ENCODE results near the gene HSPB8. TPM values are rescaled to one million over a fixed set of nuclear protein-coding genes. Genes with fewer than 3 reads are reported as not detected.

HSPB8 gene, protein sequence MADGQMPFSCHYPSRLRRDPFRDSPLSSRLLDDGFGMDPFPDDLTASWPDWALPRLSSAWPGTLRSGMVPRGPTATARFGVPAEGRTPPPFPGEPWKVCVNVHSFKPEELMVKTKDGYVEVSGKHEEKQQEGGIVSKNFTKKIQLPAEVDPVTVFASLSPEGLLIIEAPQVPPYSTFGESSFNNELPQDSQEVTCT
- not detected in 2 replicates for total RNA-seq (2014; rRNA removed; shearing (Covaris generic))
- not detected in 2 replicates for total RNA-seq (2022)
- not detected for Bru-seq, nascent RNA
- BruChase-seq, experiment 1, labeled RNA remaining after a 6-hour chase, result not detected
- percentile 7 among the genes with signal in this experiment for BruChase-seq, experiment 2, labeled RNA remaining after a 2-hour chase
- long read RNA-seq, result 0 reads

DNA sequence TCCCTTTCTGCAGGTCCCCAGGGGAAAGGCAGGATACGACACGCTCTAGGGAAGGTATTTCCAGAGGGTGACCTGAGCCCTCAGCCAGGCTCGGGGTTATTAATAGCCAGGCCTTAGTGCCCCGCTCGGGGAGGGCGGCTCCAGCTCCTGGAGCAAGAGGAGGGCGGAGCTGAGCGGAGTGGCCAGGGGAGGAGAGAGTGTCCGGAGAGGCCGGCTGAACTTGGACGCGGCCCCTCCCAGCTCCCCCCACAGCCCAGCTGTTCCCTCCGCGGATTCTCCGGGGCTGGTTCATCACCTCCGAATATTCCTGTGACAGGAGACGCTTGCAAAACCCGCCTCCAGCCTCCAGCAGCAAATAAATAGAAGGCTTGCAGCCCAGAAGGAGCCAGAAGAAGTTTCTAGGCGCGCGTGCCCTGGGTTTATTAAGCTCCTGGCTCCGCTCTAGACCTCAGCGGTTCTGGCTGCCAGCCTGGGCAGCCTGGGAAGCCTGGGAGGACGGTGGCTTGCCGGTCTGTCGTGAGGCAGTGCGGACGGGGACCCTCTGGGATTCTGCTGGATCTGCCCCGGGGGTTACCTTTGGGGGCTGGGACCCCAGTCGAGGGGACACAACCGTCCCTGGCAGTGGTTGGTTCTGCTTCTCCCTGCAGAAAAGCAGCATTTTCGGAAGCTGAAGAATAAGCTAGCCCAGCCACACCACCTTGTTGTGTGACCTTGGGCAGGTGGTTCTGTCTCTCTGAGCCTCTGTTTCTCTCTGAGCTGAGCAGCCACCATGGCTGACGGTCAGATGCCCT, at the start of gene HSPB8:
Gene HSPB8, plus strand, starts transcription at position 388 of the 791 bp plus-strand sequence. Its CDS starts 382 bp downstream, at position 770.
- Histone ChIP-seq H3K27ac (ENCODE audit: low read depth, low read length, poor library complexity, severe bottlenecking) (no peak within 1 kb of the TSS), H3K4me3 (ENCODE audit: low read depth, low read length, poor library complexity, severe bottlenecking) (no peak within 1 kb of the TSS), H3K9me3 (ENCODE audit: low read length) (no peaks in the 10 kb centered on the region), H2AFZ (ENCODE audit: low read length) (no peak within 1 kb of the TSS), H3K9me2 (ENCODE audit: insufficient read depth, low read length) (no peaks in the 10 kb centered on the region), H3K4me1 (ENCODE audit: insufficient read depth, low read length, poor library complexity, severe bottlenecking) (no peaks in the 10 kb centered on the region), H3K36me3 (ENCODE audit: insufficient read depth, low read length) (no peaks in the 10 kb centered on the region), H4K20me1 (ENCODE audit: insufficient read depth, low read length) (no peaks in the 10 kb centered on the region), H3K79me2 (ENCODE audit: insufficient read depth, low read depth, low read length) (no peaks in the 10 kb centered on the region), H3K4me2 (ENCODE audit: low read length) (no peak within 1 kb of the TSS)
- CTCF ChIA-PET (ENCODE audit: unreplicated experiment), result no interaction called here
- no peak for DNase-seq (ENCODE audit: low spot score)
- TF ChIP-seq CTCF (conservative IDR thresholded peaks at IDR 0.05; ENCODE audit: low read length) (no peak), EZH2phosphoT487 (IDR thresholded peaks at IDR 0.05; ENCODE audit: borderline replicate concordance, low read depth, low read length) (no peak)
- POLR2A ChIA-PET, result interaction anchor here (0.6 kb wide), 1 partner anchor 84 kb away, joined by 3 read pairs; no protein-coding TSS in a partner anchor
- intact Hi-C loops (cut with micrococcal nuclease; ENCODE audit: unreplicated experiment), result no loop called here
- no TSS peak for BruUV-seq (replicated peaks)

- no peaks in the 10 kb centered on the region for H4K20me1 ChIP-seq (ENCODE audit: insufficient read depth, low read length)
- no peak overlapping the region for H3K27ac ChIP-seq (ENCODE audit: low read depth, low read length, poor library complexity, severe bottlenecking)
- ChIA-PET POLR2A (no interaction called here), CTCF (ENCODE audit: unreplicated experiment) (no interaction called here)
- intact Hi-C loops (cut with micrococcal nuclease; ENCODE audit: unreplicated experiment), result no loop called here
- no peak for TF ChIP-seq CTCF (conservative IDR thresholded peaks at IDR 0.05; ENCODE audit: low read length)
- TF ChIP-seq EZH2phosphoT487 (IDR thresholded peaks at IDR 0.05; ENCODE audit: borderline replicate concordance, low read depth, low read length), result no peak
- H2AFZ ChIP-seq (ENCODE audit: low read length), result no peak overlapping the region
- no peaks in the 10 kb centered on the region for H3K9me3 ChIP-seq (ENCODE audit: low read length)
- H3K36me3 ChIP-seq (ENCODE audit: insufficient read depth, low read length), result no peaks in the 10 kb centered on the region
- H3K79me2 ChIP-seq (ENCODE audit: insufficient read depth, low read depth, low read length), result no peaks in the 10 kb centered on the region
- BruUV-seq (replicated peaks), result no TSS peak
- H3K4me2 ChIP-seq (ENCODE audit: low read length), result no peak overlapping the region
- no peaks in the 10 kb centered on the region for H3K9me2 ChIP-seq (ENCODE audit: insufficient read depth, low read length)
- no peak for DNase-seq (ENCODE audit: low spot score)
- no peaks in the 10 kb centered on the region for H3K4me1 ChIP-seq (ENCODE audit: insufficient read depth, low read length, poor library complexity, severe bottlenecking)
- no peak overlapping the region for H3K4me3 ChIP-seq (ENCODE audit: low read depth, low read length, poor library complexity, severe bottlenecking)
Observed at GRCh38 chr12:119129827-119130434, 48.8 kb upstream of the HSPB8 start.
